Measurements from ENCODE around the gene DCX. TPM values are rescaled to one million over a fixed set of nuclear protein-coding genes. Genes with fewer than 3 reads are reported as not detected.

The DCX gene
- total and polyA plus RNA-seq, 2 donors (not counting 1 experiment from before 2014, with no cell fraction given), result not detected

- DNase-seq (no peak), ATAC-seq (ENCODE audit: low read depth) (no peak)
- no peaks in the 10 kb centered on the region for H3K79me2 ChIP-seq (ENCODE audit: control insufficient read depth, insufficient read depth, low read length)
- H3K4me3 Mint-ChIP-seq, result no peak overlapping the region
- H3K9me3 ChIP-seq (ENCODE audit: control extremely low read depth in 1 of 3, control insufficient read depth in 2 of 3, insufficient read depth in 1 of 3, low read length in 2 of 3), result no peaks in the 10 kb centered on the region
- intact Hi-C loops (cut with micrococcal nuclease), result no loop called here
- WGBS (ENCODE audit: insufficient coverage), result no CpG with 5 or more reads among the region's 6 CpGs
- H3K36me3 ChIP-seq (replicated peaks in 1 of 2; ENCODE audit: control extremely low read depth in 1 of 2, control insufficient read depth in 1 of 2, extremely low read depth in 1 of 2, insufficient read depth in 2 of 2, low read length in 1 of 2), result no peaks in the 10 kb centered on the region
- no peaks in the 10 kb centered on the region for H3K27me3 Mint-ChIP-seq
- H3K27me3 ChIP-seq (replicated peaks in 1 of 4; ENCODE audit: control extremely low read depth in 1 of 4, control insufficient read depth in 3 of 4, insufficient read depth in 4 of 4, low read length in 3 of 4), result no peaks in the 10 kb centered on the region
- H3K4me1 ChIP-seq (ENCODE audit: control insufficient read depth in 2 of 2, insufficient read depth in 2 of 2, low read length in 2 of 2), result no peaks in the 10 kb centered on the region
- no peak overlapping the region for H3K27ac Mint-ChIP-seq
- no peaks in the 10 kb centered on the region for H3K9me3 Mint-ChIP-seq (ENCODE audit: insufficient read depth)
- ChIA-PET POLR2A (no interaction called here), CTCF (no interaction called here)
- no peak overlapping the region for H3K27ac ChIP-seq (ENCODE audit: low read length in 2 of 2)
- no peaks in the 10 kb centered on the region for H4K20me1 ChIP-seq (ENCODE audit: control insufficient read depth, insufficient read depth, low read length, poor library complexity, severe bottlenecking)
- H3K4me2 ChIP-seq (replicated peaks; ENCODE audit: low read depth, low read length, poor library complexity, severe bottlenecking), result no peak overlapping the region
- no peak overlapping the region for H3K9ac ChIP-seq (ENCODE audit: low read length)
- no peaks in the 10 kb centered on the region for H3K4me1 Mint-ChIP-seq
- no peak overlapping the region for H3K4me3 ChIP-seq (ENCODE audit: control extremely low read depth in 1 of 5, extremely low read depth in 1 of 5, insufficient read depth in 1 of 5, low read depth in 2 of 5, low read length in 4 of 5)
- H2AFZ ChIP-seq (ENCODE audit: insufficient read depth, low read depth, low read length, poor library complexity, severe bottlenecking), result no peak overlapping the region
- TF ChIP-seq, protein P1, sequence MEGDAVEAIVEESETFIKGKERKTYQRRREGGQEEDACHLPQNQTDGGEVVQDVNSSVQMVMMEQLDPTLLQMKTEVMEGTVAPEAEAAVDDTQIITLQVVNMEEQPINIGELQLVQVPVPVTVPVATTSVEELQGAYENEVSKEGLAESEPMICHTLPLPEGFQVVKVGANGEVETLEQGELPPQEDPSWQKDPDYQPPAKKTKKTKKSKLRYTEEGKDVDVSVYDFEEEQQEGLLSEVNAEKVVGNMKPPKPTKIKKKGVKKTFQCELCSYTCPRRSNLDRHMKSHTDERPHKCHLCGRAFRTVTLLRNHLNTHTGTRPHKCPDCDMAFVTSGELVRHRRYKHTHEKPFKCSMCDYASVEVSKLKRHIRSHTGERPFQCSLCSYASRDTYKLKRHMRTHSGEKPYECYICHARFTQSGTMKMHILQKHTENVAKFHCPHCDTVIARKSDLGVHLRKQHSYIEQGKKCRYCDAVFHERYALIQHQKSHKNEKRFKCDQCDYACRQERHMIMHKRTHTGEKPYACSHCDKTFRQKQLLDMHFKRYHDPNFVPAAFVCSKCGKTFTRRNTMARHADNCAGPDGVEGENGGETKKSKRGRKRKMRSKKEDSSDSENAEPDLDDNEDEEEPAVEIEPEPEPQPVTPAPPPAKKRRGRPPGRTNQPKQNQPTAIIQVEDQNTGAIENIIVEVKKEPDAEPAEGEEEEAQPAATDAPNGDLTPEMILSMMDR (IDR thresholded peaks at IDR 0.05), result no peak
- no peak for TF ChIP-seq EZH2 (IDR thresholded peaks at IDR 0.05; ENCODE audit: borderline replicate concordance, insufficient read depth, low read depth, low read length, poor library complexity, severe bottlenecking)
Observed at GRCh38 chrX:111376897-111377578, 35.0 kb downstream of the DCX start.

DNA sequence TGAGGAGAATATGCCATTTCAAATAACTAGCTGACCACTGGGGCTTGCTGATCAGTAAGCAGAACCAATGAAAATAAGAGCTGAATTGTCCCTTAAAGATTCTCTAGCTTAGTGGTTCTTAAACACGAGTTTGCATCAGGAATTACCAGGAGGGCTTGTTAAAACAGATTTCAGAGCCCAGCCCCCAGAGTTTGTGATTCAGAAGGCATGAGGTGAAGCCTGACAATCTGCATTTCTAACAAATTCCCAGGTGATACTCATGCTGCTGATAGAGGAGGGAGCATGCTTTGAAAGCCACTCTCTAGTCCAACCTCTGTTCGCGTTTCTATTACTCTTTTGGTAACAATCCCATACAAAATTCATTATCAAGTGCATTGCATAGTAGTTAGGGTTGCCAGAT is 35.5 kb downstream of the DCX start:
- H3K27ac Mint-ChIP-seq, result no peak overlapping the region
- H3K27me3 ChIP-seq (replicated peaks in 1 of 4; ENCODE audit: control extremely low read depth in 1 of 4, control insufficient read depth in 3 of 4, insufficient read depth in 4 of 4, low read length in 3 of 4), result no peaks in the 10 kb centered on the region
- ATAC-seq (ENCODE audit: low read depth) (no peak), DNase-seq (no peak)
- no peaks in the 10 kb centered on the region for H3K4me1 Mint-ChIP-seq
- no peak overlapping the region for H3K9ac ChIP-seq (ENCODE audit: low read length)
- H3K9me3 ChIP-seq (ENCODE audit: control extremely low read depth in 1 of 3, control insufficient read depth in 2 of 3, insufficient read depth in 1 of 3, low read length in 2 of 3), result no peaks in the 10 kb centered on the region
- TF ChIP-seq, protein P1 (IDR thresholded peaks at IDR 0.05), result no peak
- TF ChIP-seq EZH2 (IDR thresholded peaks at IDR 0.05; ENCODE audit: borderline replicate concordance, insufficient read depth, low read depth, low read length, poor library complexity, severe bottlenecking), result no peak
- no peaks in the 10 kb centered on the region for H3K9me3 Mint-ChIP-seq (ENCODE audit: insufficient read depth)
- H4K20me1 ChIP-seq (ENCODE audit: control insufficient read depth, insufficient read depth, low read length, poor library complexity, severe bottlenecking), result no peaks in the 10 kb centered on the region
- no peak overlapping the region for H3K27ac ChIP-seq (ENCODE audit: low read length in 2 of 2)
- POLR2A ChIA-PET, result no interaction called here
- no peak overlapping the region for H3K4me2 ChIP-seq (replicated peaks; ENCODE audit: low read depth, low read length, poor library complexity, severe bottlenecking)
- CTCF ChIA-PET, result no interaction called here
- intact Hi-C loops (cut with micrococcal nuclease), result no loop called here
- no peaks in the 10 kb centered on the region for H3K79me2 ChIP-seq (ENCODE audit: control insufficient read depth, insufficient read depth, low read length)
- no peak overlapping the region for H3K4me3 ChIP-seq (ENCODE audit: control extremely low read depth in 1 of 5, extremely low read depth in 1 of 5, insufficient read depth in 1 of 5, low read depth in 2 of 5, low read length in 4 of 5)
- no CpG with 5 or more reads among the region's 3 CpGs for WGBS (ENCODE audit: insufficient coverage)
- no peaks in the 10 kb centered on the region for H3K27me3 Mint-ChIP-seq
- no peaks in the 10 kb centered on the region for H3K4me1 ChIP-seq (ENCODE audit: control insufficient read depth in 2 of 2, insufficient read depth in 2 of 2, low read length in 2 of 2)
- no peaks in the 10 kb centered on the region for H3K36me3 ChIP-seq (replicated peaks in 1 of 2; ENCODE audit: control extremely low read depth in 1 of 2, control insufficient read depth in 1 of 2, extremely low read depth in 1 of 2, insufficient read depth in 2 of 2, low read length in 1 of 2)
- H2AFZ ChIP-seq (ENCODE audit: insufficient read depth, low read depth, low read length, poor library complexity, severe bottlenecking), result no peak overlapping the region
- H3K4me3 Mint-ChIP-seq, result no peak overlapping the region

Measured in B cell (primary cell).